Fibroblast of upper back skin (primary cell): ENCODE results near the gene KDM1B.
"Not testable (repeated sequence)": the region's sequence is repeated elsewhere in the genome, so short reads cannot be mapped to it uniquely, and the experiment has no call there.

Experiments
- DNase-seq: peaks from one replicate; pipeline ENCODE4 v3.0.0-alpha.2; 2013

Gene KDM1B

GRCh38 chr6:18151391-18151790 lies 3.8 kb upstream of the KDM1B start:
- DNase-seq, result not testable (repeated sequence)

- no peak for DNase-seq
Measured at GRCh38 chr6:18151801-18152200, 3.4 kb upstream of the KDM1B start.

GRCh38 chr6:18153311-18153703 lies 1.9 kb upstream of the KDM1B start:
- no peak for DNase-seq

GRCh38 chr6:18154507-18155149 lies 594 bp upstream of the KDM1B start, which contains the start of gene TPMT:
Gene TPMT (minus strand): TSS chr6:18155077. CDS start chr6:18149127, 5,950 bp downstream.
- no peak for DNase-seq

GRCh38 chr6:18155864-18156421 lies 721 bp downstream of the KDM1B start:
- peak; percentile 23 for DNase-seq

- no peak for DNase-seq
Measured at GRCh38 chr6:18160911-18161310, 5.7 kb downstream of the KDM1B start.

- no peak for DNase-seq
Measured at GRCh38 chr6:18161431-18161830, 6.2 kb downstream of the KDM1B start.

GRCh38 chr6:18162401-18162800 lies 7.2 kb downstream of the KDM1B start:
- DNase-seq, result no peak

- no peak for DNase-seq
Measured at GRCh38 chr6:18165751-18166150, 10.5 kb downstream of the KDM1B start.

- DNase-seq, result no peak
Measured at GRCh38 chr6:18166312-18167036, 11.3 kb downstream of the KDM1B start.

- no peak for DNase-seq
Measured at GRCh38 chr6:18168264-18168663, 13.0 kb downstream of the KDM1B start.

GRCh38 chr6:18171871-18172270 lies 16.6 kb downstream of the KDM1B start:
- no peak for DNase-seq

- not testable (repeated sequence) for DNase-seq
Measured at GRCh38 chr6:18176198-18176597, 21.0 kb downstream of the KDM1B start.

GRCh38 chr6:18177286-18177965 lies 22.2 kb downstream of the KDM1B start:
- DNase-seq, result no peak

- no peak for DNase-seq
Measured at GRCh38 chr6:18178960-18179615, 23.9 kb downstream of the KDM1B start.

GRCh38 chr6:18179770-18180356 lies 24.6 kb downstream of the KDM1B start:
- DNase-seq, result no peak

GRCh38 chr6:18182568-18182967 lies 27.3 kb downstream of the KDM1B start:
- DNase-seq, result no peak

- peak; percentile 19 for DNase-seq
Measured at GRCh38 chr6:18183766-18184165, 28.5 kb downstream of the KDM1B start.

GRCh38 chr6:18185624-18186023 lies 30.4 kb downstream of the KDM1B start:
- DNase-seq, result no peak

- no peak for DNase-seq
Measured at GRCh38 chr6:18186033-18186432, 30.8 kb downstream of the KDM1B start.

GRCh38 chr6:18186540-18187250 lies 31.5 kb downstream of the KDM1B start:
- peak; percentile 43 for DNase-seq

- DNase-seq, result no peak
Measured at GRCh38 chr6:18187701-18188100, 32.5 kb downstream of the KDM1B start.
